ENCODE measurements around the gene HEG1.

Gene HEG1

DNA sequence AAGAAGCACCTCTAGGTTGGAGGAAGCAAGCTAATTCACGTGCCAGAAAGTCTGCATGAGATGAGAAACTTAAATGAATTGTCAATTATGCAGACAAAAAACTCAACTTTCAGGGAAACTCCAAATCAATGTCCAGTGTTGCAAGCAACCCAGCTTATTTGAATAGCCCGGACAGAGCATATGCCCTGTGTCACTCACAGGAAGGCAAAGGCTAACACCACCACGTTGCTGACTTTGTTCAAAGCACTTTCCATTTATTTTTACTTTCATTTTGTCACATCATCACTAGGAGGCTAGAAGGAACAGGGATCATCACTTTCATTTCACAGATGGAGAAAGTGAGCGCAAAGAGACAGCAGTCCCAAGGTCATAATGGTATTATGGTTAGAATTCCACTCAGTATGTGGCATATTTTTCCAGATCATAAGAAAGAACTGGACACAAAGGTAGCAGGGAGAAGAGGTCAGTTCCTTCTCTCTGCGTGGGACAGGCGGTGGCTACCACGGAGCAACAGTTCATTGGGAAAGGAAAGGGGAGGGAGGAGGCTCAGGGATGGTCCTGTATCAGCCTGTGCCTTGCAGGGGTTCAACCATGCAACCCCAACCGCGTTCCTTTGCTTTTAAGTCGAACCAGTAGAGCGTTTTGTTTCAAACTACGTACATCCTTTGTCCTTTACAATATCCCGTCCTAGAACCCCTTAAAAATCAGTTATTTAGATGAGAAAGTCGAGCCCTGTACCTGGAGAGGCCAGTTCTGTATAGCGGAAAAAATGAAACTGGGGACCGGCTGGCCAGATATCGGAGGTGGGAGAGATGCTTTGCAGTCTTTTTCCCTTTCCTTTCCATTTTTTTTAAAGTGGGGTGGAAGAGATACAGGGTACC is 1.1 kb downstream of the HEG1 start:
- TF ChIP-seq, protein P1, sequence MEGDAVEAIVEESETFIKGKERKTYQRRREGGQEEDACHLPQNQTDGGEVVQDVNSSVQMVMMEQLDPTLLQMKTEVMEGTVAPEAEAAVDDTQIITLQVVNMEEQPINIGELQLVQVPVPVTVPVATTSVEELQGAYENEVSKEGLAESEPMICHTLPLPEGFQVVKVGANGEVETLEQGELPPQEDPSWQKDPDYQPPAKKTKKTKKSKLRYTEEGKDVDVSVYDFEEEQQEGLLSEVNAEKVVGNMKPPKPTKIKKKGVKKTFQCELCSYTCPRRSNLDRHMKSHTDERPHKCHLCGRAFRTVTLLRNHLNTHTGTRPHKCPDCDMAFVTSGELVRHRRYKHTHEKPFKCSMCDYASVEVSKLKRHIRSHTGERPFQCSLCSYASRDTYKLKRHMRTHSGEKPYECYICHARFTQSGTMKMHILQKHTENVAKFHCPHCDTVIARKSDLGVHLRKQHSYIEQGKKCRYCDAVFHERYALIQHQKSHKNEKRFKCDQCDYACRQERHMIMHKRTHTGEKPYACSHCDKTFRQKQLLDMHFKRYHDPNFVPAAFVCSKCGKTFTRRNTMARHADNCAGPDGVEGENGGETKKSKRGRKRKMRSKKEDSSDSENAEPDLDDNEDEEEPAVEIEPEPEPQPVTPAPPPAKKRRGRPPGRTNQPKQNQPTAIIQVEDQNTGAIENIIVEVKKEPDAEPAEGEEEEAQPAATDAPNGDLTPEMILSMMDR (IDR thresholded peaks at IDR 0.05; ENCODE audit: insufficient read depth, low read length, poor library complexity, severe bottlenecking) = no peak
- Histone ChIP-seq H3K27me3 (replicated peaks; ENCODE audit: control insufficient read depth, insufficient read depth, low read length) (no peaks in the 10 kb centered on the region), H3K36me3 (ENCODE audit: control insufficient read depth, insufficient read depth, low read length) (peaks cover 1% of the 10 kb centered on the region; the same call in 1 of the 2 replicates), H3K4me3 (replicated peaks; ENCODE audit: low read depth, low read length) (peak overlapping the region; percentile 77)
- no peak for DNase-seq (ENCODE audit: extremely low read depth, insufficient read length)

- Histone ChIP-seq H3K4me3 (replicated peaks; ENCODE audit: low read depth, low read length) (peak overlapping the region; percentile 77), H3K27me3 (replicated peaks; ENCODE audit: control insufficient read depth, insufficient read depth, low read length) (no peaks in the 10 kb centered on the region), H3K36me3 (ENCODE audit: control insufficient read depth, insufficient read depth, low read length) (peaks cover 2% of the 10 kb centered on the region)
- no peak for DNase-seq (ENCODE audit: extremely low read depth, insufficient read length)
- TF ChIP-seq, protein P1 (IDR thresholded peaks at IDR 0.05; ENCODE audit: insufficient read depth, low read length, poor library complexity, severe bottlenecking) = no peak
These were observed 1.7 kb downstream of the HEG1 start for GRCh38 chr3:125054062-125054448.

- TF ChIP-seq, protein P1 (IDR thresholded peaks at IDR 0.05; ENCODE audit: insufficient read depth, low read length, poor library complexity, severe bottlenecking) = no peak
- H3K36me3 ChIP-seq (ENCODE audit: control insufficient read depth, insufficient read depth, low read length) = peaks cover 2% of the 10 kb centered on the region
- no peaks in the 10 kb centered on the region for H3K27me3 ChIP-seq (replicated peaks; ENCODE audit: control insufficient read depth, insufficient read depth, low read length)
- no peak for DNase-seq (ENCODE audit: extremely low read depth, insufficient read length)
- peak overlapping the region; percentile 77 for H3K4me3 ChIP-seq (replicated peaks; ENCODE audit: low read depth, low read length)
These were observed 2.5 kb downstream of the HEG1 start for GRCh38 chr3:125053304-125053699.

- TF ChIP-seq, protein P1 (IDR thresholded peaks at IDR 0.05; ENCODE audit: insufficient read depth, low read length, poor library complexity, severe bottlenecking) = no peak
- DNase-seq (ENCODE audit: extremely low read depth, insufficient read length) = no peak
- Histone ChIP-seq H3K27me3 (replicated peaks; ENCODE audit: control insufficient read depth, insufficient read depth, low read length) (no peaks in the 10 kb centered on the region), H3K4me3 (replicated peaks; ENCODE audit: low read depth, low read length) (peak overlapping the region; percentile 43), H3K36me3 (ENCODE audit: control insufficient read depth, insufficient read depth, low read length) (peaks cover 2% of the 10 kb centered on the region)
These were observed 3.0 kb downstream of the HEG1 start for GRCh38 chr3:125052624-125053303.

DNA sequence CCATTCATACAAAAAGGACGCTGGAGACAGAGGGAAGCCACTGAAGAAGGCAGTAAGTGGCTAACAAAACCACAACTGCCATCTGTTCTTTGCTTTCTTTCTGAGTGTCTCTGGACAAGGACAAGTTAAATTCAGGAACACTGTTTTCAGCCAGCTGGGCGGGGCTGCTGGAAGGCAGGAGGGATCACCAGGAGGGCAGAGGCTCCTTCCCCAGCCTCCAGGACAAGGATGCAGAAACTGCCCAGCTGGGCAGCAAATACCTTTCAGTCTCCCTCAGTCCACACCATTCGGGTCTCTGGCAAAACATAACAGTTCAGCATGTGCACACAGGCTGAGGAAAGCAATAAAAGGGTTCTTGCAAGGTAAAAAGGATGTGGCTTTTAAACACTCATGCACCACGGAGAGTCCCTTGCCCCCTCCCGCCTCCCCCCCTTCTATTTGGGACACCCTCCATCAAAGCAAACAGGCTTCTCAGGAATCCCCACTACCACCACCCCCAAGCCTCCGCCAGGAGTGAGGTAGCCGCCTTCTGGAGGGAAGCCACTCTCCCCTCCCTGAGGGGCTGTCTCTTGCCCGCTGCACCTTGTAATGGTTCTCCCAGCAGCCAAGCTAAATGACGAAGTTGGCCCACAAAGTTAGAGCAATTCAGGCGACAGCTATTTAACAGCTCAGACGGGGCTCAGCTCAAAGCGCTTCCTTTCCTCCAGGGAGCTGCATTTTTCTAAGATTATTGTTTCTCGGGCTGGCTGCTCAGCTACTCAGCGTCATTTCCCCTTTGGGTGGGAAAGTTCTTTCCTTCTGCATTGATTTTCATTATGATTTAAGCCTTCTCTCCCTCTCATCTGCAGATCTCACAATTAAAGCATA is 3.8 kb downstream of the HEG1 start:
- TF ChIP-seq, protein P1 (IDR thresholded peaks at IDR 0.05; ENCODE audit: insufficient read depth, low read length, poor library complexity, severe bottlenecking) = no peak
- no peaks in the 10 kb centered on the region for H3K27me3 ChIP-seq (replicated peaks; ENCODE audit: control insufficient read depth, insufficient read depth, low read length)
- DNase-seq (ENCODE audit: extremely low read depth, insufficient read length) = peak; percentile 67
- H3K4me3 ChIP-seq (replicated peaks; ENCODE audit: low read depth, low read length) = peak overlapping the region; percentile 43
- peaks cover 2% of the 10 kb centered on the region for H3K36me3 ChIP-seq (ENCODE audit: control insufficient read depth, insufficient read depth, low read length)
